Natural killer cell (primary cell): Measurements from ENCODE around the gene DRAM2. TPM values are rescaled to one million over a fixed set of nuclear protein-coding genes. Genes with fewer than 3 reads are reported as not detected.

Experiments used
- ATAC-seq, 3 donors: fragments of 150-1000 bp in 2 of 3; fragments of 200-7000 bp in 1 of 3; cut with Tn5 transposase; 1 replicate in 1 of 3; 2 replicates in 2 of 3; pipeline ENCODE4 v1.10.0; 2021; ENCODE audit warnings: mild to moderate bottlenecking in 2 of 3, moderate library complexity in 2 of 3
- DNase-seq, 2 donors: peaks; one replicate each; pipeline versions ENCODE4 v3.0.0 to v3.0.0-alpha.2; 2013 to 2021; ENCODE audit warnings: mixed read lengths in 1 of 2
- H3K27ac ChIP-seq: one replicate; pipeline ENCODE4 v1.5.1; 2013; ENCODE audit warnings: mild to moderate bottlenecking, low read length
- H3K27me3 ChIP-seq: one replicate; pipeline ENCODE4 v1.6.1; 2013; ENCODE audit warnings: low read length; ENCODE audit not compliant: control insufficient read depth, insufficient read depth
- H3K36me3 ChIP-seq: one replicate; pipeline ENCODE4 v1.6.1; 2013; ENCODE audit warnings: low read length; ENCODE audit not compliant: control insufficient read depth, insufficient read depth
- H3K4me1 ChIP-seq: one replicate; pipeline ENCODE4 v1.6.1; 2013; ENCODE audit warnings: low read length; ENCODE audit not compliant: control insufficient read depth, insufficient read depth
- H3K4me3 ChIP-seq: one replicate; pipeline ENCODE4 v1.5.1; 2013; ENCODE audit warnings: low read length
- H3K9me3 ChIP-seq: one replicate; pipeline ENCODE4 v1.6.1; 2013; ENCODE audit warnings: low read length; ENCODE audit not compliant: control insufficient read depth, insufficient read depth
- H3K27ac Mint-ChIP-seq, 2 donors: one replicate each; pipeline ENCODE4 v1.8.0; 2022; ENCODE audit warnings: mild to moderate bottlenecking in 2 of 2, mixed read lengths in 2 of 2, moderate library complexity in 1 of 2
- H3K27me3 Mint-ChIP-seq, 2 donors: one replicate each; pipeline ENCODE4 v1.8.0; 2022; ENCODE audit warnings: low read depth in 2 of 2, mixed read lengths in 2 of 2
- H3K36me3 Mint-ChIP-seq: one replicate; pipeline ENCODE4 v1.8.0; 2022; ENCODE audit warnings: mixed read lengths
- H3K4me1 Mint-ChIP-seq, 2 donors: one replicate each; pipeline ENCODE4 v1.8.0; 2022; ENCODE audit warnings: mixed read lengths in 2 of 2
- H3K4me3 Mint-ChIP-seq: one replicate; pipeline ENCODE4 v1.8.0; 2022; ENCODE audit warnings: mild to moderate bottlenecking, moderate library complexity, mixed read lengths
- H3K9me3 Mint-ChIP-seq, 2 donors: one replicate each; pipeline ENCODE4 v1.8.0; 2022; ENCODE audit warnings: mixed read lengths in 2 of 2
- WGBS: methylation state at CpG from one replicate; pipeline ENCODE4 v1.1.7; 2013; ENCODE audit warnings: missing lambda C conversion rate; ENCODE audit not compliant: insufficient coverage; 5-methylcytosine and 5-hydroxymethylcytosine counted together
- intact Hi-C: fragments of 100-400 bp; cut with micrococcal nuclease; formaldehyde crosslinking; loops from one replicate; pipeline ENCODE4 v1.14.2; 2022
- total RNA-seq, 4 donors: library from RNA; stranded (reverse); fragments of 120-200 nt in 1 of 4; gene quantifications; one replicate each; pipeline versions ENCODE4 v1.2.3 to v1.2.4, GENCODE V29; 2013 to 2022
- TF ChIP-seq, protein P1 (sequence below): fragments of 200-600 bp; IDR thresholded peaks from one replicate; pipeline ENCODE4 v1.8.0; 2022; ENCODE audit warnings: antibody characterized with exemption

Gene DRAM2
- total RNA-seq, 3 donors from 2014 or later (not counting 1 experiment from before 2014, with no cell fraction given): 35.8 to 40.8 (median 36.4) TPM

DNA sequence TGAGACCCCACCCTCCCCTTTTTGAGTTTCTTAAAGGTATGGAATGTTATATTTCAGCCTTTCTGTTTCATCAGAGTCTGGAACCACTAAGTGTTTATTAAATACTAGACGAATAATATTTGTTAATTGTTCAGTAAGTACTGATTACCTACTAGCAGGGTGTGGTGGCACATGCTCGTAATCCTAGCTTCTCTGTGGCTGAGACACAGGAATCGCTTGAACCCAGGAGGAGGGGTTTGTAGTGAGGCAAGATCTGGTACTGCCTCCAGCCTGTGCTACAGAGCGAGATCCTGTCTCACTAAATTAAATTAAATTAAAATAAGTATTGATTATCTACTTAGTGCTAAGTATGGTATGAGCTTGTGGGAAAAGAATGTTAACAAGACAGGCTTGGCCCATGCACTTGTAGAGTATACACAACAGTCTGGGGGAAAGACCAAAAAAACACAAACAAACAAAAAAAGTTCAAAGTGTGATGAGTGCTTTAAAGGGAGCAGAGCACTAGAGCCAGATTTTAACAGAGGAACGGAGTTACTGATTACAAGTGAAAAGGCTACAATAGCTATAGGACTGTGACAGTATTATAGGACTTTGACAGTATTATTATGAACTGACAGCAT, 2.6 kb upstream of the DRAM2 start:
- TF ChIP-seq, protein P1, sequence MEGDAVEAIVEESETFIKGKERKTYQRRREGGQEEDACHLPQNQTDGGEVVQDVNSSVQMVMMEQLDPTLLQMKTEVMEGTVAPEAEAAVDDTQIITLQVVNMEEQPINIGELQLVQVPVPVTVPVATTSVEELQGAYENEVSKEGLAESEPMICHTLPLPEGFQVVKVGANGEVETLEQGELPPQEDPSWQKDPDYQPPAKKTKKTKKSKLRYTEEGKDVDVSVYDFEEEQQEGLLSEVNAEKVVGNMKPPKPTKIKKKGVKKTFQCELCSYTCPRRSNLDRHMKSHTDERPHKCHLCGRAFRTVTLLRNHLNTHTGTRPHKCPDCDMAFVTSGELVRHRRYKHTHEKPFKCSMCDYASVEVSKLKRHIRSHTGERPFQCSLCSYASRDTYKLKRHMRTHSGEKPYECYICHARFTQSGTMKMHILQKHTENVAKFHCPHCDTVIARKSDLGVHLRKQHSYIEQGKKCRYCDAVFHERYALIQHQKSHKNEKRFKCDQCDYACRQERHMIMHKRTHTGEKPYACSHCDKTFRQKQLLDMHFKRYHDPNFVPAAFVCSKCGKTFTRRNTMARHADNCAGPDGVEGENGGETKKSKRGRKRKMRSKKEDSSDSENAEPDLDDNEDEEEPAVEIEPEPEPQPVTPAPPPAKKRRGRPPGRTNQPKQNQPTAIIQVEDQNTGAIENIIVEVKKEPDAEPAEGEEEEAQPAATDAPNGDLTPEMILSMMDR: no peak
- Mint-ChIP-seq H3K4me3 (peak overlapping the region; percentile 99), H3K36me3 (no peaks in the 10 kb centered on the region), H3K9me3 (no peaks in the 10 kb centered on the region), H3K27me3 (no peaks in the 10 kb centered on the region), H3K4me1 (peaks cover 57 to 60% of the 10 kb centered on the region in 2 donors), H3K27ac (peak overlapping the region in 1 of 2 donors; percentile 91)
- Histone ChIP-seq H3K4me3 (no peak overlapping the region), H3K9me3 (no peaks in the 10 kb centered on the region), H3K27me3 (no peaks in the 10 kb centered on the region), H3K4me1 (no peaks in the 10 kb centered on the region), H3K27ac (no peak overlapping the region), H3K36me3 (peaks cover 3% of the 10 kb centered on the region)
- ATAC-seq: no peak
- intact Hi-C loops: loop anchor here (5.0 kb wide), 3 partner anchors 60 to 180 kb away; partner anchors contain the start of genes DENND2D and LRIF1
- no peak for DNase-seq
- 82% methylated on average over 4 of the region's 5 CpGs for WGBS

DNA sequence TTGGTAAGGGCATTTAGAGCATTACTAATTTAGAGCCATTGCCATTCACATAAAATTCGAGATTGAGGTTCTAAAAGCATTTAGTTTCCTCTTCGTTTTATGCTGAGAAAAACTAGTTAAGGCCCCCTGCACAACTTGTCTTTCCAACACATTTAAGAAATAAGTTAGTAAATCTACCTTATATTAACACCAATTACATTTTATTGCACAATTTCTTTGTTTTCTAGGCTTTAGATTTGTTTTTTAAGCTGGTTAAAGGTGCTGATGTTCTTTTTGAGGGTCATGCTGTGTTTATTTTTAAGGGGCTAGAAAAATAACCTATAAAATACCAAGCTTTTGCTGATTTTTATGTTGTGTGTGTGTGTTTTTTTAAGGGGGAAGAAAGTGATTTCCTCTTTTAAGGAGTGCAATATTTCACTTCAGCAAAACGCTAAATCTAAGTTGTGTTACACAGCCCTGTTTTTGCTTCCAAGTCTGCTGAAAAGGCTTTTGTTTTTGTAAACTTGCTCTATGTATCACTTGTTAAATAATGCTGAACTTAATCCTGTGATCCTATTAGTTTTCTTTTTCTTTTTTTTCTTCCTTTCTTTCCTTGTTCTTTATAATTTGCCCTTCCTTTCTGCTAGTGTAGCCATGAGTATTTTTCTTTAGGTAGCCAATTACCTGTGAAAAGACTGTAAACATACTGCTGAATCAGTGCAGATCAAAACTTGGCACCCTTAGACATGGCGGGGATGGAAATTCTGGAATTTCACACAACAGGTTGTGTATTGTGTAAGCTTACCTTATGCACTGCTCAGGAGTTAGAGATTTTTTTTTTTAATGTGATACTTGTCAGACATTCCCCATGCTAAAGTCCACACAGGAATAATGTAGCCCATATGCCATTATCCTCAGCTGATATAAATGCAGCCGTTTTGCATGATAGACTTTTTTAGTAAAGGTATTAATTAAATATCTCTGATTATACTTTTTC, 1.6 kb upstream of the DRAM2 start:
- Histone ChIP-seq H3K27ac (no peak overlapping the region), H3K36me3 (peaks cover 8% of the 10 kb centered on the region), H3K4me1 (no peaks in the 10 kb centered on the region), H3K4me3 (peak overlapping the region; percentile 88), H3K9me3 (no peaks in the 10 kb centered on the region), H3K27me3 (no peaks in the 10 kb centered on the region)
- Mint-ChIP-seq H3K9me3 (no peaks in the 10 kb centered on the region), H3K36me3 (no peaks in the 10 kb centered on the region), H3K4me3 (peak overlapping the region; percentile 99), H3K4me1 (peaks cover 50 to 53% of the 10 kb centered on the region in 2 donors), H3K27me3 (no peaks in the 10 kb centered on the region), H3K27ac (peak overlapping the region; percentile 91 to 98)
- DNase-seq (no peak), ATAC-seq (no peak)
- intact Hi-C loops: loop anchor here (5.0 kb wide), 3 partner anchors 61 to 179 kb away; partner anchors contain the start of genes DENND2D and LRIF1
- TF ChIP-seq, protein P1: no peak
- 29% methylated on average over 4 of the region's 5 CpGs for WGBS

GRCh38 chr1:111140680-111140967, 731 bp upstream of the DRAM2 start:
- Mint-ChIP-seq H3K9me3 (no peaks in the 10 kb centered on the region), H3K27ac (peak overlapping the region; percentile 91 to 98), H3K27me3 (no peaks in the 10 kb centered on the region), H3K4me1 (peaks cover 41 to 46% of the 10 kb centered on the region in 2 donors), H3K36me3 (no peaks in the 10 kb centered on the region), H3K4me3 (peak overlapping the region; percentile 99)
- TF ChIP-seq, protein P1: no peak
- no peaks in the 10 kb centered on the region for H3K9me3 ChIP-seq
- DNase-seq: no peak
- no peaks in the 10 kb centered on the region for H3K4me1 ChIP-seq
- peaks cover 11% of the 10 kb centered on the region for H3K36me3 ChIP-seq
- intact Hi-C loops: loop anchor here (1.0 to 5.0 kb wide), 4 partner anchors 62 to 309 kb away; partner anchors contain the start of genes ATP5PB, DENND2D, LRIF1 and WDR77
- peak overlapping the region; percentile 88 for H3K4me3 ChIP-seq
- WGBS: 0% methylated on average over 9 of the region's 9 CpGs
- no peaks in the 10 kb centered on the region for H3K27me3 ChIP-seq
- ATAC-seq: no peak
- peak overlapping the region; percentile 96 for H3K27ac ChIP-seq
